PC-9 (cell line): ENCODE results near the gene MRPS34.

Source experiments
- CTCF ChIP-seq: fragments of 200-600 bp; sonication (generic); conservative IDR thresholded peaks from 2 replicates; pipeline ENCODE4 v1.6.1; 2017; ENCODE audit warnings: mixed run types, antibody characterized with exemption, mild to moderate bottlenecking, moderate library complexity
- EZH2 ChIP-seq: fragments of 200-600 bp; sonication (generic); IDR thresholded peaks from 2 replicates; pipeline ENCODE4 v1.8.0; 2017; ENCODE audit warnings: antibody characterized with exemption, low read depth

DNA sequence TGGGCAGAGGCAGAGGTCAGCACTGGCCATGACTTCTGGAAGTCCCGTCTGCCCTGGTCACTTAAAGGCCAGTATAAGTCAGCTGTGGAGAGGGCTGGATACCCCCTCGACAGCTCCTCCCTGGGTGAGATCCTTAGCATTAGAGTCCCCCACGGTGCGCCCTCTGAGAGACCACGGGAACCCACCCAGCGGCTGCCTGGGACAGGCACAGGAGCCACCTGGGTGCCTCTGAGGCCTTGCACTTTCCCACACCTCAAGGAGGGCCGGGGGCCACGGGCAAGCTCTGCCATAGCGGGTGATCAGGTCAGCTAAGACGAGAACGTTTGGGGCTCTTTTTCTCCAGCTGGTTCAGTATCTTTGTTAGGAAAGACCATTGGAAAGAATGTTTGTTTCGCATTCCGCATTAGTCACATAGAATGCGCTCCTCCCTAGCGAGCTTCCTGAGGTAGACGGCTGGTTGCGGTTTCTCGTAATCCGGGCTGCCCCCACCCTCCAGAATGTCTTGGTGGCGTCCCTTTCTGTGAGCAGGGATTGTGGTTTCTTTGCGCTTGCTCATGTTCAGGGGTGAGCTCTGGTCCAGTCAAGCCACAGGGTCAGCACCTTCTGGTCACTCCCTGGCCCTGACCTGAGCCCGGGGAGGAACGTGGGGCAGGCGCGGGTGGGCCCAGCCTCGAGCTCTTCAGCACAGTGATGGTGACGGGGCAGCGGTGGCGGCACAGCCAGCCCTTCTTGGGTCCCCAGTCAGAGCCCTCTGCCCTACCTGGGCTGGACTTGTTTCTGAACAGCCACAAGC is 26.8 kb downstream of the MRPS34 start:
- TF ChIP-seq EZH2, result no peak
- TF ChIP-seq CTCF, result no peak
